ENCODE results near the gene SHISAL1. TPM values are rescaled to one million over a fixed set of nuclear protein-coding genes. Genes with fewer than 3 reads are reported as not detected.
"Not testable (repeated sequence)": the region's sequence is repeated elsewhere in the genome, so short reads cannot be mapped to it uniquely, and the experiment has no call there.

Gene SHISAL1
- total RNA-seq, 1 experiment from 2014 or later, result not detected

- no peak for DNase-seq (ENCODE audit: low spot score)
Observed at GRCh38 chr22:44304354-44304753, 8.4 kb downstream of the SHISAL1 start.

- not testable (repeated sequence) for DNase-seq (ENCODE audit: low spot score)
Observed at GRCh38 chr22:44302363-44302762, 10.4 kb downstream of the SHISAL1 start.

- no peak for DNase-seq (ENCODE audit: low spot score)
Observed at GRCh38 chr22:44301039-44301438, 11.7 kb downstream of the SHISAL1 start.

- DNase-seq (ENCODE audit: low spot score), result no peak
Observed at GRCh38 chr22:44299124-44299523, 13.6 kb downstream of the SHISAL1 start.

- DNase-seq (ENCODE audit: low spot score), result no peak
Observed at GRCh38 chr22:44298406-44299091, 14.2 kb downstream of the SHISAL1 start.

- no peak for DNase-seq (ENCODE audit: low spot score)
Observed at GRCh38 chr22:44297470-44298061, 15.2 kb downstream of the SHISAL1 start.

GRCh38 chr22:44295406-44295805 is 17.3 kb downstream of the SHISAL1 start:
- no peak for DNase-seq (ENCODE audit: low spot score)

GRCh38 chr22:44293876-44294275 is 18.9 kb downstream of the SHISAL1 start:
- no peak for DNase-seq (ENCODE audit: low spot score)

GRCh38 chr22:44293034-44293433 is 19.7 kb downstream of the SHISAL1 start:
- DNase-seq (ENCODE audit: low spot score), result no peak

GRCh38 chr22:44292521-44292920 is 20.2 kb downstream of the SHISAL1 start:
- no peak for DNase-seq (ENCODE audit: low spot score)

- no peak for DNase-seq (ENCODE audit: low spot score)
Observed at GRCh38 chr22:44291674-44292360, 20.9 kb downstream of the SHISAL1 start.

- no peak for DNase-seq (ENCODE audit: low spot score)
Observed at GRCh38 chr22:44291265-44291664, 21.5 kb downstream of the SHISAL1 start.

GRCh38 chr22:44289414-44290171 is 23.2 kb downstream of the SHISAL1 start:
- DNase-seq (ENCODE audit: low spot score), result no peak

GRCh38 chr22:44288913-44289312 is 23.8 kb downstream of the SHISAL1 start:
- DNase-seq (ENCODE audit: low spot score), result no peak

GRCh38 chr22:44287741-44288140 is 25.0 kb downstream of the SHISAL1 start:
- no peak for DNase-seq (ENCODE audit: low spot score)

GRCh38 chr22:44287121-44287693 is 25.5 kb downstream of the SHISAL1 start:
- no peak for DNase-seq (ENCODE audit: low spot score)

GRCh38 chr22:44286646-44287045 is 26.1 kb downstream of the SHISAL1 start:
- DNase-seq (ENCODE audit: low spot score), result no peak

GRCh38 chr22:44284711-44285110 is 28.0 kb downstream of the SHISAL1 start:
- no peak for DNase-seq (ENCODE audit: low spot score)

GRCh38 chr22:44281768-44282637 is 30.7 kb downstream of the SHISAL1 start:
- DNase-seq (ENCODE audit: low spot score), result no peak

- no peak for DNase-seq (ENCODE audit: low spot score)
Observed at GRCh38 chr22:44280665-44281188, 32.0 kb downstream of the SHISAL1 start.

- no peak for DNase-seq (ENCODE audit: low spot score)
Observed at GRCh38 chr22:44279069-44279360, 33.7 kb downstream of the SHISAL1 start.
